Loucy (cell line): Measurements from ENCODE around the gene FREM1.

Source experiments
- H2AFZ ChIP-seq: fragments of 200-600 bp; sonication (generic); 2 replicates; pipeline ENCODE4 v1.6.0; 2016; ENCODE audit warnings: antibody characterized with exemption, mild to moderate bottlenecking, low read length, moderate library complexity
- H3F3A ChIP-seq: fragments of 200-600 bp; 2 replicates; pipeline ENCODE4 v1.6.0; 2016; ENCODE audit warnings: antibody characterized with exemption, low read depth, mild to moderate bottlenecking
- H3K27me3 ChIP-seq: fragments of 200-600 bp; sonication (generic); 2 replicates; pipeline ENCODE4 v1.6.1; 2014; ENCODE audit warnings: low read length, mild to moderate bottlenecking; ENCODE audit not compliant: insufficient read depth, poor library complexity, severe bottlenecking
- H3K36me3 ChIP-seq: fragments of 200-600 bp; sonication (generic); 2 replicates; pipeline ENCODE4 v1.6.1; 2016; ENCODE audit warnings: low read length; ENCODE audit not compliant: insufficient read depth
- H3K4me1 ChIP-seq: fragments of 200-600 bp; sonication (generic); 2 replicates; pipeline ENCODE4 v1.5.1; 2014; ENCODE audit warnings: low read length, mild to moderate bottlenecking; ENCODE audit not compliant: insufficient read depth, poor library complexity, severe bottlenecking
- H3K4me2 ChIP-seq: fragments of 200-600 bp; sonication (generic); 2 replicates; pipeline ENCODE4 v1.6.0; 2014; ENCODE audit warnings: antibody characterized with exemption, low read length, low read depth, mild to moderate bottlenecking; ENCODE audit not compliant: poor library complexity, severe bottlenecking
- H3K4me3 ChIP-seq: fragments of 200-600 bp; sonication (generic); 2 replicates; pipeline ENCODE4 v1.5.1; 2014; ENCODE audit warnings: low read length, mild to moderate bottlenecking, mixed read lengths; ENCODE audit not compliant: poor library complexity, severe bottlenecking
- H3K79me2 ChIP-seq: fragments of 200-600 bp; sonication (generic); 2 replicates; pipeline ENCODE4 v1.6.1; 2014; ENCODE audit warnings: low read length; ENCODE audit not compliant: insufficient read depth
- H3K9ac ChIP-seq: fragments of 200-600 bp; sonication (generic); 2 replicates; pipeline ENCODE4 v1.6.0; 2014; ENCODE audit warnings: mild to moderate bottlenecking, low read depth, low read length, moderate library complexity; ENCODE audit not compliant: poor library complexity, severe bottlenecking
- H3K9me2 ChIP-seq: fragments of 200-600 bp; sonication (generic); replicated peaks from 2 replicates; pipeline ENCODE4 v1.6.1; 2016; ENCODE audit warnings: low read depth, low read length, mixed read lengths
- H3K9me3 ChIP-seq: fragments of 200-600 bp; sonication (generic); 2 replicates; pipeline ENCODE4 v1.6.1; 2014; ENCODE audit warnings: mild to moderate bottlenecking, antibody characterized with exemption, low read length, low read depth; ENCODE audit not compliant: insufficient read depth
- H4K20me1 ChIP-seq: fragments of 200-600 bp; sonication (generic); 2 replicates; pipeline ENCODE4 v1.6.0; 2014; ENCODE audit warnings: antibody characterized with exemption, low read length, mild to moderate bottlenecking; ENCODE audit not compliant: insufficient read depth, poor library complexity, severe bottlenecking
- CTCF ChIP-seq: fragments of 200-600 bp; sonication (generic); conservative IDR thresholded peaks from 2 replicates; pipeline ENCODE4 v1.5.1; 2014; ENCODE audit warnings: mild to moderate bottlenecking, antibody characterized with exemption, low read length
- EZH2phosphoT487 ChIP-seq: fragments of 200-600 bp; IDR thresholded peaks from 2 replicates; pipeline ENCODE4 v1.6.1; 2018; ENCODE audit warnings: antibody characterized with exemption, mild to moderate bottlenecking, moderate library complexity, borderline replicate concordance

FREM1 gene

DNA sequence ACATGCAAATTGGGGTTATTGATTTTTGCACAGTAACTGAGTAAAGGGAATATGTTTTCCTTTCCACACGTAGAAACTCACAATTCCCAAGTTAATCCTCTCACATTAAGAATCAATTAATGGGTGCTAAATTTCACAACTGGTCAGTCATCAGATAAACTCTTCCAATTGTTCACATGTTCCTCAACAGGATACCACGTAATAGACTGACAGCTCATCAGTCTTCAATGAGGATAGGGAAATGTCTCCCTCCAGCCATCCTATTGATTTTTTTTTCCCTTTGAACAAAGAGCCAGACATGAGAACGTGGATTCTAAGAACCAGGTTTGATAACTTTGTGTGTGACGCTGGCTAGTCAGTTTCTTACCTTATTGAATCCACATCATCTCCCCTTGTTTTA lies 186.9 kb downstream of the FREM1 start:
- H4K20me1 ChIP-seq: no peaks in the 10 kb centered on the region
- no peaks in the 10 kb centered on the region for H3K27me3 ChIP-seq
- H3K79me2 ChIP-seq: no peaks in the 10 kb centered on the region
- no peaks in the 10 kb centered on the region for H3K36me3 ChIP-seq
- H2AFZ ChIP-seq: no peak overlapping the region
- no peak overlapping the region for H3K9ac ChIP-seq
- H3K4me2 ChIP-seq: no peak overlapping the region
- H3K9me2 ChIP-seq: no peaks in the 10 kb centered on the region
- H3K9me3 ChIP-seq: no peaks in the 10 kb centered on the region
- no peaks in the 10 kb centered on the region for H3K4me1 ChIP-seq
- TF ChIP-seq CTCF (no peak), EZH2phosphoT487 (no peak)
- no peak overlapping the region for H3K4me3 ChIP-seq
- no peaks in the 10 kb centered on the region for H3F3A ChIP-seq

DNA sequence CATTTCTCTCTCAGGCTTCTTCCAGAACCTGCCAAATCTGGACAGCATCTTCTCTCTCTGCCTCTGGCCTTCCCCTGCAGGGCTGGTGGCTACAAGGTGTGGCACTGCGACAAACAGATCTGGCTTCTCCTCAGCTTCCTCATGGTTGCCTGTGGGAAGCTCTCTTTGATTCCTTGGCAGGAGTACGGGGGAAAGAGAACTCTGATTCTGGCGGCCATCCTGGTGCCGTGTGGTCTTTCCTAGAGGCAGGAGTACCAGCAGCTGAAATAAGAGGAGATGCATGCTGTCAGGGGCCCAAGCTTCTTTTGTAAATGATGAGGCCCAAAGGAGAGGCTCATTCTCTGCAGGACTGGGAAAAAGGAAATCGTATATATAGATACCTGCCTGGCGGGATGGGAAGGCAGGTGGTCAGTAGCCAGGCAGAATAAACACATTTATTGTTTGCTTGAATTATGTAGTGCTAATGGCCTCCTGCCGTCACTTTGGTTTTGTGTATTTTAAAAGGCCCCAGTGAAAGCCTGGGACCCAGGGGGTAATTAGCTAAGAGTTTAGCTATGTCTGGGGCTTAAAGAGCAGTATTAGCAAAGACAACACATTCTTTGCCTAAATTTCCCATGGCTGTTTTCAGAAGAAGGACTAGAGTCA lies 187.7 kb downstream of the FREM1 start, which contains the start of gene CER1:
Gene CER1 (minus strand): TSS at position 343 of the 645 bp plus-strand sequence. CDS start 61 bp downstream, at position 282.
- H3K9ac ChIP-seq: no peak within 1 kb of the TSS
- H3F3A ChIP-seq: no peaks in the 10 kb centered on the region
- no peak within 1 kb of the TSS for H3K4me2 ChIP-seq
- no peak within 1 kb of the TSS for H2AFZ ChIP-seq
- H3K27me3 ChIP-seq: no peaks in the 10 kb centered on the region
- TF ChIP-seq CTCF (no peak), EZH2phosphoT487 (no peak)
- H3K9me2 ChIP-seq: no peaks in the 10 kb centered on the region
- H4K20me1 ChIP-seq: no peaks in the 10 kb centered on the region
- H3K4me3 ChIP-seq: no peak within 1 kb of the TSS
- no peaks in the 10 kb centered on the region for H3K36me3 ChIP-seq
- H3K79me2 ChIP-seq: no peaks in the 10 kb centered on the region
- no peaks in the 10 kb centered on the region for H3K4me1 ChIP-seq
- H3K9me3 ChIP-seq: no peaks in the 10 kb centered on the region

DNA sequence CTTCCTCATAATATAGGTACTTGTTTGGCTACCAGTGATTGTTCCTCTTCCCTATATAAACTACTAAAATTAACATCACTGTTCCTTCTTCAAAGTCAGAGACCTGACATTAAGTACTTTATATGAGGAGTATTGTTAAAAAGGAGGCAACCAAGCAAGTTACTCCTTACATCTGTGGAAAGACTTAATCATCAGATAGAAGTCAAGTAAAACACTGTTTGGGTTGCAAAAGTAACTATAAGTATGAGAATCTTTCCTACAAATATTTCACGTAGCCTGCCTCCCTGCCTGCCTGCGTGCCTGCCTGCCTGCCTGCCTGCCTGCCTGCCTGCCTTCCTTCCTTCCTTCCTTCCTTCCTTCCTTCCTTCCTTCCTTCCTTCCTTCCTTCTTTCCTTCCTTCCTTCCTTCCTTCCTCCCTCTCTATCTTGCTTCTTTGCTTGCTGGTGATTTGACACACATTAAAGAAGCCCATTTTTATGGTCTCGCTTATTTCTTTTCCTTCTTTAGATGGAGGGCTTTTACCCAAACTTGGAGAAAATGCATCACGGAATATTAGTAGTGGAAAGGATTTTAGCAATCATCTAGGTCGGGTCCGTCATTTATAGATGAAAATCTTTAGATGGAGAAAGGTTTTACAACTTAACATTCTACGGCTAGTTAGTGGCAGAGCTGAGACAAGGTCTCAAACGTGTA lies 190.9 kb downstream of the FREM1 start:
- Histone ChIP-seq H3K4me3 (no peak overlapping the region), H3K36me3 (no peaks in the 10 kb centered on the region), H3K4me2 (no peak overlapping the region), H3K27me3 (no peaks in the 10 kb centered on the region), H3K9me2 (no peaks in the 10 kb centered on the region), H3K9me3 (no peaks in the 10 kb centered on the region), H3F3A (no peaks in the 10 kb centered on the region), H3K9ac (no peak overlapping the region), H3K79me2 (no peaks in the 10 kb centered on the region), H2AFZ (no peak overlapping the region), H4K20me1 (no peaks in the 10 kb centered on the region), H3K4me1 (no peaks in the 10 kb centered on the region)
- TF ChIP-seq EZH2phosphoT487 (no peak), CTCF (no peak)
